Lung (tissue), 12 donors: ENCODE results near the gene UPF3A. TPM values are rescaled to one million over a fixed set of nuclear protein-coding genes. Genes with fewer than 3 reads are reported as not detected.

Source experiments
- ATAC-seq: fragments of 200-7000 bp; cut with Tn5 transposase; one replicate; pipeline ENCODE4 v1.9.1; 2020; ENCODE audit warnings: moderate number of reproducible peaks; ENCODE audit not compliant: insufficient read depth, low FRiP score
- DNase-seq, 3 donors: peaks; one replicate each; pipeline ENCODE4 v3.0.0-alpha.2; 2013 to 2017
- H3K27ac ChIP-seq, 2 donors: one replicate each; pipeline ENCODE4 v1.5.1; 2013; ENCODE audit warnings: mild to moderate bottlenecking in 2 of 2, moderate library complexity in 2 of 2, control low read depth in 1 of 2, inconsistent platforms in 1 of 2, low read depth in 1 of 2, low read length in 1 of 2
- H3K27me3 ChIP-seq, 3 donors: one replicate each; pipeline ENCODE4 v1.5.1; 2013; ENCODE audit warnings: low read length in 2 of 3; ENCODE audit not compliant: control insufficient read depth in 3 of 3, insufficient read depth in 3 of 3
- H3K36me3 ChIP-seq, 4 donors: one replicate each; pipeline ENCODE4 v1.5.1; 2013; ENCODE audit warnings: low read length in 4 of 4, mild to moderate bottlenecking in 1 of 4, moderate library complexity in 1 of 4; ENCODE audit not compliant: control insufficient read depth in 4 of 4, insufficient read depth in 4 of 4
- H3K4me1 ChIP-seq, 5 donors: one replicate each; pipeline ENCODE4 v1.5.1; 2013; ENCODE audit warnings: low read length in 5 of 5, mild to moderate bottlenecking in 2 of 5, moderate library complexity in 1 of 5; ENCODE audit not compliant: control insufficient read depth in 5 of 5, insufficient read depth in 5 of 5
- H3K4me3 ChIP-seq: one replicate; pipeline ENCODE4 v1.5.1; 2013; ENCODE audit warnings: mild to moderate bottlenecking, control low read depth, moderate library complexity
- H3K9ac ChIP-seq, 2 donors: one replicate each; pipeline ENCODE4 v1.5.1; 2013; ENCODE audit warnings: low read length in 2 of 2, control low read depth in 1 of 2; ENCODE audit not compliant: insufficient read depth in 1 of 2
- H3K9me3 ChIP-seq, 4 donors: one replicate each; pipeline ENCODE4 v1.5.1; 2013; ENCODE audit warnings: low read length in 3 of 4, mild to moderate bottlenecking in 1 of 4, moderate library complexity in 1 of 4; ENCODE audit not compliant: control insufficient read depth in 4 of 4, insufficient read depth in 3 of 4
- CTCF ChIP-seq: IDR thresholded peaks from 2 replicates; pipeline ENCODE4 v1.5.1; 2012; ENCODE audit warnings: mild to moderate bottlenecking; ENCODE audit errors: control extremely low read depth, extremely low read depth
- WGBS, 2 donors: extraction: QIAGEN DNeasy Blood & Tissue Kit; methylation state at CpG; one replicate each; pipeline ENCODE4 v1.1.7; 2013; 5-methylcytosine and 5-hydroxymethylcytosine counted together
- polyA plus RNA-seq, 2 donors: library from polyadenylated mRNA; stranded (reverse); fragments of 200-250 nt; gene quantifications; one replicate each; pipeline ENCODE4 v1.2.1, GENCODE V29; 2013
- total RNA-seq, 2 donors: library from RNA; depleted of rRNA in 1 of 2; stranded (reverse); fragments of >200 nt in 1 of 2; gene quantifications; one replicate each; pipeline ENCODE4 v1.2.1, GENCODE V29; 2014 to 2021
- donor health status: control.
- donor health status: control.
- donor health status: Bipolar disorder and iron deficiency.
- donor health status: healthy.
- donor health status: DM: yes; HTN: yes; CAD: no.

The UPF3A gene
- total and polyA plus RNA-seq, 4 donors, result 31.3 to 57.1 (median 42.3) TPM

- no peak for TF ChIP-seq CTCF
- H3K4me3 ChIP-seq, result no peak overlapping the region
- H3K27me3 ChIP-seq, result no peaks in the 10 kb centered on the region
- H3K9ac ChIP-seq, result no peak overlapping the region
- peaks cover 13 to 28% (median 20%) of the 10 kb centered on the region in 4 donors for H3K36me3 ChIP-seq
- DNase-seq (no peak), ATAC-seq (no peak)
- H3K4me1 ChIP-seq, result peaks cover 5 to 32% (median 15%) of the 10 kb centered on the region in 5 donors
- no peaks in the 10 kb centered on the region for H3K9me3 ChIP-seq
- peak overlapping the region in 1 of 2 donors; percentile 1 for H3K27ac ChIP-seq
- 65 to 76% methylated on average over 3 of the region's 3 CpGs for WGBS, 2 donors
These were observed 38.1 kb downstream of the UPF3A start for GRCh38 chr13:114319441-114319913.

- H3K9ac ChIP-seq, result no peak overlapping the region
- no peak overlapping the region for H3K4me3 ChIP-seq
- H3K27me3 ChIP-seq, result no peaks in the 10 kb centered on the region
- H3K27ac ChIP-seq, result peak overlapping the region in 1 of 2 donors; percentile 1
- no peak for ATAC-seq
- H3K4me1 ChIP-seq, result peaks cover 5 to 30% (median 15%) of the 10 kb centered on the region in 5 donors
- H3K9me3 ChIP-seq, result no peaks in the 10 kb centered on the region
- no peak for DNase-seq
- peaks cover 19 to 34% (median 26%) of the 10 kb centered on the region in 4 donors for H3K36me3 ChIP-seq
- no peak for TF ChIP-seq CTCF
These were observed 38.7 kb downstream of the UPF3A start for GRCh38 chr13:114320065-114320464.

GRCh38 chr13:114321256-114321655 lies 39.9 kb downstream of the UPF3A start:
- no peaks in the 10 kb centered on the region for H3K9me3 ChIP-seq
- peaks cover 21 to 43% (median 33%) of the 10 kb centered on the region in 4 donors for H3K36me3 ChIP-seq
- ATAC-seq, result no peak
- no peak for DNase-seq
- WGBS, 2 donors, result 79 to 93% methylated on average over 3 of the region's 3 CpGs
- H3K9ac ChIP-seq, result no peak overlapping the region
- H3K27me3 ChIP-seq, result no peaks in the 10 kb centered on the region
- no peak for TF ChIP-seq CTCF
- no peak overlapping the region for H3K27ac ChIP-seq
- no peak overlapping the region for H3K4me3 ChIP-seq
- H3K4me1 ChIP-seq, result peaks cover 0 to 22% (median 8%) of the 10 kb centered on the region in 5 donors

GRCh38 chr13:114323349-114323748 lies 41.9 kb downstream of the UPF3A start:
- TF ChIP-seq CTCF, result no peak
- Histone ChIP-seq H3K9ac (no peak overlapping the region), H3K4me1 (peaks cover 0 to 20% (median 8%) of the 10 kb centered on the region in 5 donors), H3K9me3 (no peaks in the 10 kb centered on the region), H3K27me3 (no peaks in the 10 kb centered on the region), H3K4me3 (no peak overlapping the region), H3K36me3 (peaks cover 21 to 51% (median 36%) of the 10 kb centered on the region in 4 donors), H3K27ac (no peak overlapping the region)
- WGBS, 2 donors, result 92 to 98% methylated on average over 2 of the region's 2 CpGs
- ATAC-seq (no peak), DNase-seq (no peak)
